HG03442 (cell line): ENCODE results near the gene PPARD.
"Not testable (repeated sequence)": the region's sequence is repeated elsewhere in the genome, so short reads cannot be mapped to it uniquely, and the experiment has no call there.

Experiments
- ATAC-seq: cut with Tn5 transposase; IDR thresholded peaks from one replicate; pipeline ENCODE4 v1.9.1; 2021; ENCODE audit warnings: mild to moderate bottlenecking, moderate library complexity; ENCODE audit not compliant: unreplicated experiment

Gene PPARD

GRCh38 chr6:35312076-35312800, 30.1 kb upstream of the PPARD start:
- ATAC-seq = no peak

- no peak for ATAC-seq
Observed at GRCh38 chr6:35312807-35313206, 29.6 kb upstream of the PPARD start.

- no peak for ATAC-seq
Observed at GRCh38 chr6:35317483-35318195, 24.7 kb upstream of the PPARD start.

GRCh38 chr6:35318196-35319171, 23.9 kb upstream of the PPARD start:
- no peak for ATAC-seq

- ATAC-seq = no peak
Observed at GRCh38 chr6:35319346-35320030, 22.9 kb upstream of the PPARD start.

GRCh38 chr6:35320031-35320410, 22.3 kb upstream of the PPARD start:
- no peak for ATAC-seq

- ATAC-seq = no peak
Observed at GRCh38 chr6:35321091-35321490, 21.3 kb upstream of the PPARD start.

GRCh38 chr6:35327349-35328027, 14.9 kb upstream of the PPARD start:
- ATAC-seq = peak; percentile 45

- no peak for ATAC-seq
Observed at GRCh38 chr6:35328108-35328723, 14.1 kb upstream of the PPARD start.

- ATAC-seq = not testable (repeated sequence)
Observed at GRCh38 chr6:35328965-35329364, 13.4 kb upstream of the PPARD start.

GRCh38 chr6:35330541-35331119, 11.7 kb upstream of the PPARD start:
- ATAC-seq = no peak

- not testable (repeated sequence) for ATAC-seq
Observed at GRCh38 chr6:35332074-35332887, 10.1 kb upstream of the PPARD start.

- ATAC-seq = no peak
Observed at GRCh38 chr6:35341557-35341956, 801 bp upstream of the PPARD start.

GRCh38 chr6:35343092-35343834, 905 bp downstream of the PPARD start:
- no peak for ATAC-seq

- ATAC-seq = no peak
Observed at GRCh38 chr6:35343835-35344550, 1.6 kb downstream of the PPARD start.

- ATAC-seq = no peak
Observed at GRCh38 chr6:35351422-35351821, 9.1 kb downstream of the PPARD start.

GRCh38 chr6:35352735-35353134, 10.4 kb downstream of the PPARD start:
- no peak for ATAC-seq
